IPS-18a (cell line): Measurements from ENCODE around the gene PAQR6.

ENCODE experiments used
- H3K27ac ChIP-seq: one replicate; pipeline ENCODE4 v1.5.1; 2013; ENCODE audit warnings: low read length
- H3K27me3 ChIP-seq: one replicate; pipeline ENCODE4 v1.6.1; 2013; ENCODE audit warnings: mild to moderate bottlenecking, low read length; ENCODE audit not compliant: control insufficient read depth, insufficient read depth
- H3K36me3 ChIP-seq: one replicate; pipeline ENCODE4 v1.6.1; 2013; ENCODE audit warnings: low read depth, low read length; ENCODE audit not compliant: control insufficient read depth
- H3K4me1 ChIP-seq: one replicate; pipeline ENCODE4 v1.6.1; 2013; ENCODE audit warnings: low read depth, low read length; ENCODE audit not compliant: control insufficient read depth
- H3K4me3 ChIP-seq: one replicate; pipeline ENCODE4 v1.5.1; 2013; ENCODE audit warnings: low read length
- H3K9ac ChIP-seq: one replicate; pipeline ENCODE4 v1.6.1; 2013; ENCODE audit warnings: mild to moderate bottlenecking, low read length, moderate library complexity
- H3K9me3 ChIP-seq: one replicate; pipeline ENCODE4 v1.6.1; 2013; ENCODE audit warnings: low read depth, low read length; ENCODE audit not compliant: control insufficient read depth

PAQR6 gene

DNA sequence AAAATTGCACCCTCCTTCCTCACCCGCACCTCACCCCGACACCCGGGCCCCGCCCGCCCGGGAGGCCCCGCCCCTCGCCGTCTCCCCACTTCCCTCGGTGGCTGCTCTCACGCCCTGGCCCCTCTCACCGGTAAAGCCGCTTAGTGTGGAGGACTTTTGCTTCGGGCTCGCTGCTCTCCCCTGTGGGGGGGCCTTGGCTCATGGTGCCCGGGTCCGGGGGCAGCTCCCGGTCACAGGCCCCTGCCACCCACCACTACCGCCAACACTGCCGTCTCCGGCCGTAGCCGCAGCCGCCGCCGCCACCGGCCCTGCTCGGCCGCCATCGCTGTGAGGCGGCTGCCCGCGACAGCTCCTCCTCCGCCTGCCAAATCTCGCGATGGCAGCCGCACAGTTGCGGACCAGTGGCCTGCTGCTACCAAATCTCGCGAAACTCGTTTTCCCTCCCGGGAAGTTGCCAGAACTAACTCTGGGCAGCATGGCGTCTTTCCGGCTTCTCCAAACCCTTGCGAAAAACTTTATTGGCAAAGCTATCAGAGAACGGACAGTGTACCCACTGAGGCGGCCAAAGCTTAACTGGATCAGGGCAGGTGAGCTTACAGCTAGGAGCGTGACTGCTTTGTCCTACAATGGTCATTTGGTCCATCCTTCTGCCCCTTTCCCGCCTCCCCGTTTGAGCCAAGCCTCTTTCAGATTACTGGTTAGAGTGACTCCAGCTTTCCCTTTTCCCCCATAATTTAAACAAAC is 34.8 kb upstream of the PAQR6 start, which contains the start of gene SMG5:
Gene SMG5 (minus strand): TSS at position 347 of the 744 bp plus-strand sequence. CDS start 145 bp downstream, at position 202.
- Histone ChIP-seq H3K27me3 (no peaks in the 10 kb centered on the region), H3K27ac (peak within 1 kb of the TSS; percentile 46), H3K4me1 (peaks cover 16% of the 10 kb centered on the region), H3K9me3 (no peaks in the 10 kb centered on the region), H3K36me3 (peaks cover 14% of the 10 kb centered on the region), H3K9ac (peak within 1 kb of the TSS; percentile 87), H3K4me3 (peak within 1 kb of the TSS; percentile 94)

DNA sequence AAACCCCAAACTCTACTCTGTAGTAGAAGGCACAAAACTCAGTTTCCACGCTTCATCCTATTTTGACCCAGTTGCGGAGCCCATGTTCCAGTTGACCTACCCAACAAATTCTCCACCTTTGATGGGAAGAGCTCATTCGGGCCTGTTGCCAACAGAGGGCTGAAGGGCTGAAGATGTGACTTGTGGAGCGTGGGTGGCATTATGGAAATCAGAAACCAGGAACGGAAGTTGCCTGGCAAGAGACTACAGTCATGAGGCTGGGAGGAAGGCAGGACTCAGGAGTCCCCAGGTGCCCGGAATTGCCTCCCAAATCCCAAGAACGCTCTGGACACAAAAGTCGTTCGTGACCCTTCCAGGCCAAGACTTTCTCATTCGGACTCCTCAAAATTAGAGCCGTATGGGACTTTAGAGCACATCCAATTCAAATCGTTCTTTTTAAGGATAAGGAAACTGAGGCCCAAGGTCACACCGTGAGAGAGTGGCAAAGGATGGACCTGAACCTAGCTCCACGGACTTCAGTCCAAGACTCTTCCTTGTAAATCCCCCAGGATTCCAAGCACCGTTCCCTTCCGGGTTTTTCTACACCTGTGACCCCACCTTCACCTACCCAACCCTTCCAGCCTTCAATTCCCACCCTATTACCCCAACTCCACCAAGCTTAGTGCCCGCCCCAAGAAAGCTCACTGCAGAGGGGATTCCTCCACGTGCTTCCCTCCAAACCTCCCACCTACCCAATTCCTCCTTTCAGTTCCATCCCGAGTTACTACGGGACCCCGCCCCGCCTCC is 34.0 kb upstream of the PAQR6 start:
- H3K4me1 ChIP-seq = peaks cover 16% of the 10 kb centered on the region
- H3K27me3 ChIP-seq = no peaks in the 10 kb centered on the region
- peak overlapping the region; percentile 94 for H3K4me3 ChIP-seq
- H3K9ac ChIP-seq = peak overlapping the region; percentile 87
- H3K9me3 ChIP-seq = no peaks in the 10 kb centered on the region
- H3K27ac ChIP-seq = peak overlapping the region; percentile 46
- H3K36me3 ChIP-seq = peaks cover 20% of the 10 kb centered on the region

- peak overlapping the region; percentile 87 for H3K9ac ChIP-seq
- no peaks in the 10 kb centered on the region for H3K9me3 ChIP-seq
- H3K36me3 ChIP-seq = peaks cover 27% of the 10 kb centered on the region
- peak overlapping the region; percentile 94 for H3K4me3 ChIP-seq
- peaks cover 16% of the 10 kb centered on the region for H3K4me1 ChIP-seq
- peak overlapping the region; percentile 46 for H3K27ac ChIP-seq
- no peaks in the 10 kb centered on the region for H3K27me3 ChIP-seq
Measured at GRCh38 chr1:156281281-156281680, 33.4 kb upstream of the PAQR6 start.

DNA sequence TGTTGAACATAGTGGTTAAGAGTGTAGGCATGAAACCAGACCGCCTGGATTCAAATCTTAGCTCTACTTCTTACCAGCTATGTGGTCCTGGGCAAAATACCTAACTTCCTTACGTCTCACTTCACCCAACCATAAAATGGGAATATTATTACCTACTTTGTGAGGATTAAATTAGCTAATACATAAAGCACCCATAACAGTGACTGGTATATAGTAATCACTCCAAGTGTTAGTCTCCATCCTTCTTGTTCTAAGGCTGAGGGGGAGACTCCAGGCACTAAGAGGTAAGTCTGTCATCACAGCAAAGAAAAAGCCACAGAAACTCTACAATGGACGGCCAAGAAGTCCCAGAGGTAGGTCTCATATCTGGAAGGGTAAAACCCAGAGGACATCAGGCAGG is 32.0 kb upstream of the PAQR6 start:
- Histone ChIP-seq H3K4me1 (peaks cover 16% of the 10 kb centered on the region), H3K36me3 (peaks cover 38% of the 10 kb centered on the region), H3K9me3 (no peaks in the 10 kb centered on the region), H3K4me3 (no peak overlapping the region), H3K27me3 (no peaks in the 10 kb centered on the region), H3K9ac (no peak overlapping the region), H3K27ac (no peak overlapping the region)

DNA sequence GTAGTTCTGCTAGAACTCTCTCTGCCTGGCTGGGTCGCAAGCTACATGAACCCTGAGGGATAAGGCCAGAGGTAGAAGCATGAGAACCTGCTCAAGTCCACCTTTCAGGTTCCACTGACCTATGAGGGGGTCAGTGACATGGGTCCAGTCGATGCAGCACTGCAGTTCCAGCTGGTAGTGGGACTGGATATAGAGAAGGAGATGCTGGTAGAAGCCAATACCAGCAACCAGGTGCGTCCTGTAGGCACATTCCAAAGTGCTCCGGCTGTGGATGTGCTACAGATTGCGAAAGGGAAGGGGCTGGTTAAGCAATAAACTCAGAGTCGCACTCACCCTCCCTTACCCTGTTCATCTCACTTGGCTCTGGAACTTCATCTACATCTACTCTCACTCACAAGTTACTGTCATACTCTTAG is 29.1 kb upstream of the PAQR6 start:
- H3K27ac ChIP-seq = no peak overlapping the region

DNA sequence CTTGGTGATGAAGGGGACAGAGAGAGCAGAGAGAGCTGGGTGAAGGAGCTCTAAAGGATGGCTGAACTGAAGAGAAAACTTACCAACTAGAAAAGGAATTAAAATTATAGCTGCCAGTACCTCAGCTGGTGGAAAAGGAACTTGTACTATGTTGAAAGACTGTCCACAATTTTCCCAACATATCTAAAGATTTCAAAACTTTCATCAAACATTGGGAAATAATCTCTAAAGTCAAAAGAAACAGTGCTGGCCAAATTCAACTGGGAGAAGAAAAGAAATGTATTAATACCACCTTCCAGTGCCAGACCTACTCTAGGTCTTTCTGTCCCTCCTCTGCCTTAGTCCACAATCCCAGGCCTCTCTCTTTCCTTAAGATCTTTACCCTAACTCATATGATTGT is 28.7 kb upstream of the PAQR6 start:
- Histone ChIP-seq H3K9ac (no peak overlapping the region), H3K27ac (no peak overlapping the region), H3K36me3 (peaks cover 69% of the 10 kb centered on the region), H3K4me3 (no peak overlapping the region), H3K9me3 (no peaks in the 10 kb centered on the region), H3K27me3 (no peaks in the 10 kb centered on the region), H3K4me1 (peaks cover 5% of the 10 kb centered on the region)

More for the DNA sequence above, 29.1 kb upstream of the PAQR6 start:
- Histone ChIP-seq H3K4me1 (peaks cover 8% of the 10 kb centered on the region), H3K4me3 (no peak overlapping the region), H3K9me3 (no peaks in the 10 kb centered on the region), H3K27me3 (no peaks in the 10 kb centered on the region), H3K36me3 (peaks cover 67% of the 10 kb centered on the region), H3K9ac (no peak overlapping the region)

- peaks cover 82% of the 10 kb centered on the region for H3K36me3 ChIP-seq
- no peak overlapping the region for H3K27ac ChIP-seq
- no peaks in the 10 kb centered on the region for H3K9me3 ChIP-seq
- no peak overlapping the region for H3K4me3 ChIP-seq
- H3K4me1 ChIP-seq = no peaks in the 10 kb centered on the region
- H3K9ac ChIP-seq = no peak overlapping the region
- H3K27me3 ChIP-seq = no peaks in the 10 kb centered on the region
Measured at GRCh38 chr1:156270314-156270713, 22.5 kb upstream of the PAQR6 start.

- H3K9ac ChIP-seq = no peak overlapping the region
- no peaks in the 10 kb centered on the region for H3K9me3 ChIP-seq
- no peaks in the 10 kb centered on the region for H3K4me1 ChIP-seq
- peaks cover 78% of the 10 kb centered on the region for H3K36me3 ChIP-seq
- H3K27ac ChIP-seq = no peak overlapping the region
- H3K4me3 ChIP-seq = no peak overlapping the region
- H3K27me3 ChIP-seq = no peaks in the 10 kb centered on the region
Measured at GRCh38 chr1:156268336-156268735, 20.5 kb upstream of the PAQR6 start.

DNA sequence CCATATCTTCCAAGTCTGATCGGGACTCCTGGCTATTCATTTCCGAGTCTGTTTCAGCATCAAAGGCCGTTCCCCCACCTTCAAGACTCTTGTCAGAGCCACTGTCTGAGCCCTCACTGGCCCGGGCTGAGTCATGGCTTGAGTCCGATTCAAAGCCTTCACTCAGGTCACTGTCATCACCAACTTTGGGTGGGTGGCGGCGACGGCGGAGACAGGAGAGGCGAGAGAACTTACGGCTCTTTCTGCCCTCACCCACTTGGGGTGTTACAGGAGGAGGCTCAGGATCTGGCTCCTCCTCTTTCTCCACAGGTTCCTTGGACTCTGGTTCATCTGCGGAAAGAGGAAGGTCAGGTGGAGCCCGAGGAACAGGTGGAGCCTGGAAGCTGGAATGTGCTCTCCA is 18.2 kb upstream of the PAQR6 start:
- Histone ChIP-seq H3K36me3 (peaks cover 80% of the 10 kb centered on the region), H3K9ac (no peak overlapping the region)

DNA sequence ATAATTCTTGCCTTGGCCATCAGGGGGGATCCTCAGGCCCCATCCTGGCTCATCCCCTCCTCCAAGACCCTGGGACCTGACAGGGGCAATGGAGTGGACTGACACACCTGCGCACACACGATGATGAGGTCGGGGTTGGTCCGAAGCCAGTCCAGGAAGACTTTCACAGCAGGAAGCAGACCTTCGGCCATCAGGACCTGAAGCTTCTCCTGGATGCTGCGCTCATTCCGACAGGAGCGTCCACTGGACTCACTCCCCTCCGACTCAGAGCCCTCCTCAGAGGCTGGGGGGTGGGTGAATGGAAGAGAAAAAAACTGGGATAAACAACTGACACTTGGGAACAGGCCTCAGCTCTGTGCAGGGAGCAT is 15.4 kb upstream of the PAQR6 start:
- H3K4me3 ChIP-seq = no peak overlapping the region
- no peaks in the 10 kb centered on the region for H3K9me3 ChIP-seq
- no peaks in the 10 kb centered on the region for H3K27me3 ChIP-seq
- no peaks in the 10 kb centered on the region for H3K4me1 ChIP-seq
- peaks cover 92% of the 10 kb centered on the region for H3K36me3 ChIP-seq
- H3K27ac ChIP-seq = no peak overlapping the region
- no peak overlapping the region for H3K9ac ChIP-seq

More for the DNA sequence above, 18.2 kb upstream of the PAQR6 start:
- H3K4me3 ChIP-seq = no peak overlapping the region
- no peaks in the 10 kb centered on the region for H3K4me1 ChIP-seq
- H3K27me3 ChIP-seq = no peaks in the 10 kb centered on the region
- H3K27ac ChIP-seq = no peak overlapping the region
- no peaks in the 10 kb centered on the region for H3K9me3 ChIP-seq

- H3K36me3 ChIP-seq = peaks cover 92% of the 10 kb centered on the region
- no peaks in the 10 kb centered on the region for H3K27me3 ChIP-seq
- no peak overlapping the region for H3K4me3 ChIP-seq
- H3K27ac ChIP-seq = no peak overlapping the region
- H3K4me1 ChIP-seq = no peaks in the 10 kb centered on the region
- H3K9me3 ChIP-seq = no peaks in the 10 kb centered on the region
- no peak overlapping the region for H3K9ac ChIP-seq
Measured at GRCh38 chr1:156262461-156263287, 14.8 kb upstream of the PAQR6 start.
